Endothelial cell of umbilical vein (primary cell): ENCODE results near the gene PPFIBP1. TPM values are rescaled to one million over a fixed set of nuclear protein-coding genes. Genes with fewer than 3 reads are reported as not detected.

Source experiments
- BruUV-seq: library from RNA; stranded (reverse); fragments of 400-500 nt; replicated peaks from 2 replicates; lab custom pipeline; 2021; lab: Mats Ljungman, UMichigan
- CTCF ChIA-PET: fragments of 300-600, 350-600 bp; sonication (Branson Sonifier 250); formaldehyde crosslinking; loops from one replicate; lab custom pipeline; 2021; ENCODE audit warnings: antibody characterized with exemption, inconsistent platforms; lab: Charles Lee
- POLR2A ChIA-PET: fragments of 300-600, 350-600 bp; sonication (Branson Sonifier 250); formaldehyde crosslinking; loops from one replicate; lab custom pipeline; 2021; ENCODE audit warnings: antibody characterized with exemption, inconsistent platforms; lab: Charles Lee
- DNase-seq: peaks from one replicate; pipeline ENCODE4 v3.0.0-alpha.2; 2011; ENCODE audit warnings: low read depth, low spot score
- FAIRE-seq: peaks from 2 replicates; lab custom pipeline; 2011; peaks lifted over from hg19 to GRCh38; lab: Jason Lieb, UNC
- H2AFZ ChIP-seq: 2 replicates; pipeline ENCODE4 v1.6.0; 2012; ENCODE audit warnings: low read depth, low read length, control low read depth, inconsistent platforms
- H3K27ac ChIP-seq: 2 replicates; pipeline ENCODE4 v1.5.1; 2011; ENCODE audit warnings: low read depth, mild to moderate bottlenecking, control low read depth, low read length, moderate library complexity; ENCODE audit not compliant: insufficient read depth
- H3K27me3 ChIP-seq, 2 experiments: 2 replicates each; pipeline versions ENCODE4 v1.6.0 to v1.6.1; 2011; ENCODE audit warnings: low read length in 2 of 2, mixed read lengths in 1 of 2; ENCODE audit not compliant: control insufficient read depth in 2 of 2, insufficient read depth in 2 of 2
- H3K36me3 ChIP-seq, 2 experiments: 2 replicates in 1 of 2; 3 replicates in 1 of 2; pipeline ENCODE4 v1.5.1; 2011; ENCODE audit warnings: low read length in 2 of 2, mild to moderate bottlenecking in 1 of 2, moderate library complexity in 1 of 2; ENCODE audit not compliant: control insufficient read depth in 2 of 2, insufficient read depth in 2 of 2; ENCODE audit errors: extremely low read depth in 1 of 2
- H3K4me1 ChIP-seq: 3 replicates; pipeline ENCODE4 v1.5.1; 2011; ENCODE audit warnings: mild to moderate bottlenecking, low read length; ENCODE audit not compliant: control insufficient read depth, insufficient read depth; ENCODE audit errors: extremely low read depth
- H3K4me2 ChIP-seq: 2 replicates; pipeline ENCODE4 v1.6.1; 2011; ENCODE audit warnings: low read length, control low read depth, mixed read lengths; ENCODE audit not compliant: insufficient read depth
- H3K4me3 ChIP-seq, 3 experiments: fragments of 200-600 bp in 1 of 3; sonication (generic), shearing (Covaris generic) in 1 of 3; replicated peaks in 1 of 3; 2 replicates each; pipeline ENCODE4 v1.5.1; 2011 to 2016; ENCODE audit warnings: control low read depth in 3 of 3, low read length in 3 of 3, mild to moderate bottlenecking in 2 of 3, inconsistent platforms in 1 of 3, low read depth in 1 of 3, moderate library complexity in 1 of 3; ENCODE audit not compliant: insufficient read depth in 1 of 3
- H3K79me2 ChIP-seq: 2 replicates; pipeline ENCODE4 v1.6.0; 2012; ENCODE audit warnings: low read length, inconsistent platforms; ENCODE audit not compliant: control insufficient read depth, insufficient read depth
- H3K9ac ChIP-seq: replicated peaks from 2 replicates; pipeline ENCODE3; 2011; ENCODE audit warnings: low read length, control low read depth; ENCODE audit not compliant: insufficient read depth; ENCODE audit errors: extremely low read depth
- H3K9me1 ChIP-seq: replicated peaks from 3 replicates; pipeline ENCODE4 v1.6.0; 2011; ENCODE audit warnings: mild to moderate bottlenecking, low read length; ENCODE audit not compliant: control insufficient read depth, insufficient read depth; ENCODE audit errors: extremely low read depth
- H3K9me3 ChIP-seq: replicated peaks from 2 replicates; pipeline ENCODE4 v1.5.1; 2012; ENCODE audit warnings: low read length, inconsistent platforms; ENCODE audit not compliant: control insufficient read depth, insufficient read depth
- H4K20me1 ChIP-seq: replicated peaks from 2 replicates; pipeline ENCODE3; 2011; ENCODE audit warnings: mild to moderate bottlenecking, low read length; ENCODE audit not compliant: control insufficient read depth, insufficient read depth; ENCODE audit errors: extremely low read depth
- CTCF ChIP-seq, 2 donors: IDR thresholded peaks; 1 replicate in 1 of 2; 2 replicates in 1 of 2; pipeline ENCODE4 v1.5.1; 2011; ENCODE audit warnings: low read length in 2 of 2, mild to moderate bottlenecking in 2 of 2, moderate library complexity in 2 of 2, control low read depth in 1 of 2, inconsistent platforms in 1 of 2, low read depth in 1 of 2; ENCODE audit not compliant: insufficient read depth in 1 of 2; ENCODE audit errors: extremely low read depth in 1 of 2
- EZH2 ChIP-seq: IDR thresholded peaks from 2 replicates; pipeline ENCODE4 v1.6.1; 2012; ENCODE audit warnings: borderline replicate concordance, low read depth, mild to moderate bottlenecking, moderate library complexity, low read length, inconsistent platforms; ENCODE audit not compliant: severe bottlenecking
- FOS ChIP-seq: IDR thresholded peaks from 2 replicates; pipeline ENCODE4 v1.6.1; 2011; ENCODE audit warnings: mild to moderate bottlenecking, low read length, moderate library complexity, borderline replicate concordance; ENCODE audit not compliant: insufficient read depth
- GATA2 ChIP-seq: IDR thresholded peaks from 2 replicates; pipeline ENCODE4 v1.7.0; 2011; ENCODE audit warnings: low read depth, mild to moderate bottlenecking, moderate library complexity, mixed read lengths, low read length; ENCODE audit not compliant: insufficient read length, insufficient read depth
- JUN ChIP-seq: IDR thresholded peaks from 2 replicates; pipeline ENCODE4 v1.6.1; 2011; ENCODE audit warnings: borderline replicate concordance, low read depth; ENCODE audit not compliant: insufficient read length, insufficient read depth
- MYC ChIP-seq: IDR thresholded peaks from one replicate; pipeline ENCODE4 v1.6.1; 2011; ENCODE audit warnings: mild to moderate bottlenecking, low read depth, low read length
- POLR2A ChIP-seq: IDR thresholded peaks from 2 replicates; pipeline ENCODE4 v1.6.1; 2012; ENCODE audit warnings: low read depth, mild to moderate bottlenecking, control low read depth, low read length
- POLR2AphosphoS5 ChIP-seq: IDR thresholded peaks from 2 replicates; pipeline ENCODE4 v1.6.1; 2012; ENCODE audit warnings: low read depth, mild to moderate bottlenecking, control low read depth, low read length, moderate library complexity; ENCODE audit not compliant: insufficient read depth
- dilution Hi-C: fragments of 300-500 bp; cut with MboI; formaldehyde crosslinking; loops from one replicate; pipeline ENCODE4 v1.15.0; 2019; ENCODE audit warnings: low sequenced_read_pairs; ENCODE audit not compliant: extremely low pct_ligation_motif_present
- intact Hi-C: fragments of 100-400 bp; cut with micrococcal nuclease; formaldehyde crosslinking; loops from one replicate; pipeline ENCODE4 v1.10.0; 2022
- polyA plus RNA-seq, 4 experiments: library from polyadenylated mRNA; depleted of rRNA in 3 of 4; stranded (reverse) in 3 of 4; unstranded in 1 of 4; fragments of >200 nt; gene quantifications; 2 replicates each; pipeline versions ENCODE4 v1.2.1 to v1.2.3, GENCODE V29; 2011 to 2012; ENCODE audit warnings: missing spikeins in 1 of 4
- total RNA-seq: library from RNA; stranded (reverse); gene quantifications from 2 replicates; pipeline ENCODE4 v1.2.3, GENCODE V29; 2021
- TF ChIP-seq, protein P1 (sequence below): IDR thresholded peaks from 2 replicates; pipeline ENCODE4 v1.6.1; 2011; ENCODE audit not compliant: insufficient read depth, insufficient read length

PPFIBP1 gene
- total and polyA plus RNA-seq, 2 donors (not counting 3 experiments of a cell fraction or from before 2014, with no cell fraction given): 45.5 to 154 TPM

DNA sequence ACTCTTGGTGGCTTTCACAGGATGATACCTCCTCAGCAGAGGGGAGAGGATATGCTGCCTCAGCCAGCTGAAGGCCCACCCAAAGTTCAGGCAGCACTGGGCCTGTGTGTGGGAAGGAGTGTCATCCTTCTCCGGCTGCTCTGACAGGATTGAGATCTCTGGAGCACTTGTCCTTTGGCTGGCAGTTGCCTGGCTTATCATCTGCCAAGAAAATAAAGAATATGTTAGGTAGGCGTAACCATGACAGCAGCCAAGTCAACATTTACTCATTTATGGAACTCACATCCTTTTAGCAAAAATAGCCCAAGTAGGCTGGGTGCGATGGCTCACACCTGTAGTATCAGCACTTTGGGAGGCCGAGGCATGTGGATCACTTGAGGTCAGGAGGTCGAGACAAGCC is 68.5 kb downstream of the PPFIBP1 start:
- BruUV-seq: no TSS peak
- TF ChIP-seq MYC (no peak), POLR2A (no peak)
- FAIRE-seq (peak; percentile 53), DNase-seq (peak; percentile 67)
- Histone ChIP-seq H4K20me1 (no peaks in the 10 kb centered on the region), H2AFZ (no peak overlapping the region), H3K9ac (no peak overlapping the region), H3K27me3 (no peaks in the 10 kb centered on the region), H3K4me3 (no peak overlapping the region), H3K9me3 (no peaks in the 10 kb centered on the region), H3K79me2 (peaks cover 61% of the 10 kb centered on the region), H3K36me3 (no peaks in the 10 kb centered on the region), H3K4me2 (no peak overlapping the region), H3K9me1 (no peaks in the 10 kb centered on the region), H3K4me1 (no peaks in the 10 kb centered on the region), H3K27ac (no peak overlapping the region)
- dilution Hi-C loops (no loop called here), intact Hi-C loops (no loop called here)
- ChIA-PET POLR2A (interaction anchor here (0.6 kb wide), 1 partner anchor 68 kb away, joined by 20 read pairs; the partner anchor contains the start of gene PPFIBP1), CTCF (interaction anchor here (1.2 kb wide), 1 partner anchor 10 kb away, joined by 3 read pairs; no protein-coding TSS in a partner anchor)

- Histone ChIP-seq H2AFZ (no peak overlapping the region), H3K4me3 (no peak overlapping the region), H3K36me3 (no peaks in the 10 kb centered on the region), H3K27me3 (no peaks in the 10 kb centered on the region), H3K79me2 (peaks cover 61% of the 10 kb centered on the region), H3K9me3 (no peaks in the 10 kb centered on the region), H4K20me1 (no peaks in the 10 kb centered on the region), H3K9ac (no peak overlapping the region), H3K9me1 (no peaks in the 10 kb centered on the region), H3K27ac (no peak overlapping the region), H3K4me2 (no peak overlapping the region), H3K4me1 (no peaks in the 10 kb centered on the region)
- CTCF ChIA-PET: interaction anchor here (1.2 kb wide), 1 partner anchor 11 kb away, joined by 3 read pairs; no protein-coding TSS in a partner anchor
- dilution Hi-C loops (no loop called here), intact Hi-C loops (no loop called here)
- no TSS peak for BruUV-seq
- FAIRE-seq (no peak), DNase-seq (no peak)
- POLR2A ChIA-PET: interaction anchor here (0.6 kb wide), 1 partner anchor 69 kb away, joined by 20 read pairs; the partner anchor contains the start of gene PPFIBP1
- TF ChIP-seq, protein P1, sequence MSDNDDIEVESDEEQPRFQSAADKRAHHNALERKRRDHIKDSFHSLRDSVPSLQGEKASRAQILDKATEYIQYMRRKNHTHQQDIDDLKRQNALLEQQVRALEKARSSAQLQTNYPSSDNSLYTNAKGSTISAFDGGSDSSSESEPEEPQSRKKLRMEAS: no peak
- TF ChIP-seq CTCF (IDR thresholded peaks at IDR 0.05; ENCODE audit: extremely low read depth in 1 of 2, insufficient read depth in 1 of 2, low read depth in 1 of 2, low read length in 2 of 2) (no peak), JUN (no peak), POLR2AphosphoS5 (no peak), MYC (no peak), POLR2A (no peak), GATA2 (no peak), FOS (no peak), EZH2 (no peak)
These were observed 69.3 kb downstream of the PPFIBP1 start for GRCh38 chr12:27593266-27593665.
